ENCODE data around the gene IQCN. TPM values are rescaled to one million over a fixed set of nuclear protein-coding genes. Genes with fewer than 3 reads are reported as not detected.

IQCN gene
- total RNA-seq, 4 donors from 2014 or later: 4.8 to 49.7 (median 17.5) TPM

GRCh38 chr19:18291590-18292461, 17.6 kb upstream of the IQCN start:
- peak; percentile 90 for DNase-seq
- TF ChIP-seq EP300 (IDR thresholded peaks at IDR 0.05; ENCODE audit: low read depth): peak; percentile 19
- TF ChIP-seq POLR2A (IDR thresholded peaks at IDR 0.05): peak; percentile 88
- TF ChIP-seq CTCF (IDR thresholded peaks at IDR 0.05): no peak
- peak; percentile 78 to 86 (median 85) for TF ChIP-seq POLR2AphosphoS5 (IDR thresholded peaks at IDR 0.05)
- in situ Hi-C loops (cut with MboI; ENCODE audit: low pct_ligation_motif_present in 1 of 4, low pct_unique_long_range_greater_than_20kb in 1 of 4, low sequenced_read_pairs in 3 of 4): no loop called here
- Histone ChIP-seq H3K36me3 (no peaks in the 10 kb centered on the region), H3K4me3 (peak overlapping the region; percentile 40 to 79 (median 54)), H3K9me3 (no peaks in the 10 kb centered on the region), H3K27ac (peak overlapping the region; percentile 95 to 99 (median 96)), H3K4me1 (peaks cover 10 to 39% (median 30%) of the 10 kb centered on the region in 4 donors), H3K27me3 (no peaks in the 10 kb centered on the region)
- intact Hi-C loops (cut with DNase I; ENCODE audit: low total_unique reads): no loop called here
- WGBS, 2 donors (ENCODE audit: low coverage in 1 of 2): 0% methylated on average over 2 to 52 of the region's 75 CpGs

- Histone ChIP-seq H3K9me3 (no peaks in the 10 kb centered on the region), H3K36me3 (no peaks in the 10 kb centered on the region), H3K4me3 (peak overlapping the region; percentile 40 to 79 (median 54)), H3K4me1 (peaks cover 10 to 39% (median 30%) of the 10 kb centered on the region in 4 donors), H3K27me3 (no peaks in the 10 kb centered on the region), H3K27ac (peak overlapping the region; percentile 95 to 99 (median 96))
- intact Hi-C loops (cut with DNase I; ENCODE audit: low total_unique reads) (no loop called here), in situ Hi-C loops (cut with MboI; ENCODE audit: low pct_ligation_motif_present in 1 of 4, low pct_unique_long_range_greater_than_20kb in 1 of 4, low sequenced_read_pairs in 3 of 4) (no loop called here)
- DNase-seq: no peak
- 25 to 44% methylated on average over 2 to 20 of the region's 21 CpGs for WGBS, 2 donors (ENCODE audit: low coverage in 1 of 2)
- TF ChIP-seq POLR2A (IDR thresholded peaks at IDR 0.05) (no peak), CTCF (IDR thresholded peaks at IDR 0.05) (peak in 1 of 5 experiments; percentile 11)
Observed at GRCh38 chr19:18291019-18291524, 16.8 kb upstream of the IQCN start.

- H3K27ac ChIP-seq: peak overlapping the region; percentile 95 to 99 (median 96)
- TF ChIP-seq POLR2A (IDR thresholded peaks at IDR 0.05) (no peak), EP300 (IDR thresholded peaks at IDR 0.05; ENCODE audit: low read depth) (no peak), CTCF (IDR thresholded peaks at IDR 0.05) (no peak)
- H3K9me3 ChIP-seq: no peaks in the 10 kb centered on the region
- in situ Hi-C loops (cut with MboI; ENCODE audit: low pct_ligation_motif_present in 1 of 4, low pct_unique_long_range_greater_than_20kb in 1 of 4, low sequenced_read_pairs in 3 of 4): no loop called here
- DNase-seq: peak; percentile 62
- intact Hi-C loops (cut with DNase I; ENCODE audit: low total_unique reads): no loop called here
- WGBS, 2 donors (ENCODE audit: low coverage in 1 of 2): 32 to 44% methylated on average over 3 to 14 of the region's 14 CpGs
- H3K27me3 ChIP-seq: no peaks in the 10 kb centered on the region
- H3K36me3 ChIP-seq: no peaks in the 10 kb centered on the region
- peaks cover 10 to 39% (median 30%) of the 10 kb centered on the region in 4 donors for H3K4me1 ChIP-seq
- no peak overlapping the region for H3K4me3 ChIP-seq
Observed at GRCh38 chr19:18290302-18291018, 16.2 kb upstream of the IQCN start.

All from transverse colon (tissue), 4 donors.